ENCODE results near the gene PRM3.
"Not testable (repeated sequence)": the region's sequence is repeated elsewhere in the genome, so short reads cannot be mapped to it uniquely, and the experiment has no call there.

PRM3 gene

DNA sequence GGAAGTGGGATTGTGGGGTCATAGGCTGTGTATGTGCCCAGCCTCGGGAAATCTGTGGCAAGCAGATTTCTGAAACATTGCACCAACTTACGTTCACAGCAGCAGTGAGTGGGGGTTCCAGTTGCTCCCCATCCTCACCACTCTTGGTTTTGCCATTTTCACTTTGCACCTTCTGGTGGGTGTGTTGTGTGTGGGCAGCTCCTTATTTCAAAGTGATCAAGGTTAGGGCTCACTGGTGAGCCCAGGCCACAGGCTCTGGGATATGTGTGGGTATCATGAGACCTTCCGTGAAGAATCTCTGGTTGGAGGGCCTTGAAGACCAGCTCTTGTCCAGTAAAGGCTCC, 37.2 kb upstream of the PRM3 start:
- Histone ChIP-seq H3K9ac (ENCODE audit: low read depth, low read length) (no peak overlapping the region), H3K9me3 (ENCODE audit: control insufficient read depth, insufficient read depth, low read length) (no peaks in the 10 kb centered on the region), H3K4me1 (ENCODE audit: insufficient read depth, low read length) (peaks cover 40% of the 10 kb centered on the region), H3K36me3 (ENCODE audit: insufficient read depth, low read length) (no peaks in the 10 kb centered on the region)

DNA sequence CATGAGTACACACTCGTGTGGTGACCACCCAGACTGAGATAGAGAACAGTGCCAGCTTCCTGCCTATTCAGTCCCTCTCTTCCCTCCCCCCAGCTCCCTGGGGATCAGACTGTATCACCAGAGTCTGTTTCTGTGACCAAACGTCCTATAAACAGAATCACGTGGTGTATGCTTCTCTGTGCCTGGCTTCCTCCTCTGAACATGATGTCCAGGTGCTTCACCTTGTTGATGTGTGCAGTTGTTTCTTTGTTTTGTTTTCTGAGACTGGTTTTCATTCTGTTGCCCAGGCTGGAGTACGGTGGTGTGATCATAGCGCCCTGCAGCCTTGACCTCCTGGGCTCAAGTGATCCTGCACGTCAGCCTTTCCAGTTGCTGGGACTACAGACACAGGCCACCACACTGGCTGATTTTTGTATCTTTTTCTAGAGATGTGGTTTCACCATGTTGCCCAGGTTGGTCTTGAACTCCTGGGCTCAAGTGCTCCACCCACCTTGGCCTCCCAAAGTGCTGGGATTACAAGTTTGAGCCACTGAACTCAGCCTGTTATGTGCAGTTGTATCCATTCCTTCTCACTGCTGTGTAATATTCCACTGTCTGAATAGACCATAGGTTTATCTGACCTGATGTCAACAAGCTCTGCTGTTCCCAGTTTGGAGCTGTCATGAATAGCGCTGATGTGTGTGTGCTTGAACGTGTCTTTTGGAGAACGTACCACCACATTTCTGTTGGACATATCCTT, 36.6 kb upstream of the PRM3 start:
- Histone ChIP-seq H3K9me3 (ENCODE audit: control insufficient read depth, insufficient read depth, low read length) (no peaks in the 10 kb centered on the region), H3K9ac (ENCODE audit: low read depth, low read length) (no peak overlapping the region), H3K36me3 (ENCODE audit: insufficient read depth, low read length) (no peaks in the 10 kb centered on the region), H3K4me1 (ENCODE audit: insufficient read depth, low read length) (peaks cover 37% of the 10 kb centered on the region)

DNA sequence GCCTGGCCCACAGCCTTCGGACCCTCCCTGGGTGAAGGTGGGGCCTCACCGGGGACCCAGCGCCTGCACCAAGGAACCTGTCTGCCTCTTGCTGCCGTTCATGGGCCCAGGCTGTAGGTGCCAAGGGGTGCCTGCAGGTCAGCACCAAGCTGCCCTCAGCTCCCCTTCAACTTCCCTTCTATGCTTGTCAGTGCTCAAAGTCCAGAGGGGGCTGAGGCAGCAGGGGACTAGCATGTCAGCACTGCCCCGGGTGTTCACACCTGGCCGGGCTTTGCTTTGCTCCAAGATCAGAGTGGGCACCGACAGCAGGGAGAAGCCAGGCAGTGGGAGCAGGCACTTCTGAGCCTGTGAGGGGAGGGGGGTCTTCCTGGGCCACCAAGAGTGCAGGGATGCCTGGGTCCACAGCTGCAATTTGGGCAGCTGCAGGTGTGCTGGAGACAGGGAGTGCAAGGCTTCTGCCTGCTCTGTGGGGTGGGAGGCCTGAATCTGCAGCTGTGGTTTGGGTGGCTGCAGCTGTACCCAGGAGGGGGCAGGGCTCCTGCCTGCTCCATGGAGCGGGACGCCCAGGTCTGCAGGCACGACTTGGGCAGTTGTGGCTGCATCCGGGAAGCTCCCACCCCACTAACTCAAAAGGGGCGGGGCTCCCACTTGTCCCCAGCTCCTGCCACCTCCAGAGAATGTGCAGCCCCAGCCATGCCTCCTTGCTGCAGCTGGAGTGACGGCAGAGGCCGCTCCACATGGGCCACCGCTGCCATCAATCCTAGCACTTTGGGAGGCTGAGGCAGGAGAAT, 35.3 kb upstream of the PRM3 start:
- Histone ChIP-seq H3K9ac (ENCODE audit: low read depth, low read length) (no peak overlapping the region), H3K36me3 (ENCODE audit: insufficient read depth, low read length) (no peaks in the 10 kb centered on the region), H3K9me3 (ENCODE audit: control insufficient read depth, insufficient read depth, low read length) (no peaks in the 10 kb centered on the region), H3K4me1 (ENCODE audit: insufficient read depth, low read length) (peaks cover 24% of the 10 kb centered on the region)

DNA sequence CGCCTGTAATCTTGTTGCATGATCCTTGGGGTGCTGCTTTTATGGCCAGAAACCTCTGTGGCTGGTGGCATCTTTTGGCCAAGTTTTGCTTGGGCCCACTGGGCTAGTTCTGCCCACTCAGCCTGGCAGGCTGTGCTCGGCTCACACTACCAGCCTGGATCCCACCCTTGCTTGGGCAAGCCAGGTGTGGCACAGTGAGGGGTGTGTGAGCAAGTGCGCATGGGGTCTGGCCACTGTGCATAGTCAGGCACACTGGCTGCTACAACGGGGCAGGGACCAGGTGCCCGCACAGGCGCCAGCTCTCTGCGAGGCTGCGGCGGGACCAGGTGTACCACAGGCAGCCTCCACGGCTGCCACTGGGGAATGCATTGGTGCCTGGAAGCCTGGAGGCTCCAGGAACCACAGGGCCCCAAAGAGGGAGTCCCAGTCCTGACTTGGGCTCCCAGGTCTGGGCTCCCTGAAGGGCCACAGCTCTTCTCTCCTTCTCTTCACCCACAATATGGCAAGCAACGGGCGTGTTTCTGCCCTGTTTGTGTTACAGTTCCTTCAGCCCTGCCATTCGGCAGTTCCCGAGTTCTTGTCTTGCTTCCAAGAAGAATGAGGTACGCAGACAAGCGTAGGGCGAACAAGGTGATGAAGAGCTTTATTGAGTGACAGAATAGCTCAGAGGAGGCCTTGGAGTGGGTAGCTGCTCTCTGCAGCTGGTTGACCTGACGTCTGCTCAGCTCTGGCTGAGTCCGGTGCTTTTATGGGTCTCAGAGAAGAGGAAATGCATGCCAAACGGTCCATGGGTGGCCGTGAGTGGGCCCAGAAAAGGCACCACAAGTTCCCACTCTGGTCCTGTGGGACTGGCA, 34.4 kb upstream of the PRM3 start:
- H3K4me1 ChIP-seq (ENCODE audit: insufficient read depth, low read length): peaks cover 16% of the 10 kb centered on the region; the same call in 1 of the 2 replicates
- no peaks in the 10 kb centered on the region for H3K36me3 ChIP-seq (ENCODE audit: insufficient read depth, low read length)
- no peak overlapping the region for H3K9ac ChIP-seq (ENCODE audit: low read depth, low read length)
- no peaks in the 10 kb centered on the region for H3K9me3 ChIP-seq (ENCODE audit: control insufficient read depth, insufficient read depth, low read length)

DNA sequence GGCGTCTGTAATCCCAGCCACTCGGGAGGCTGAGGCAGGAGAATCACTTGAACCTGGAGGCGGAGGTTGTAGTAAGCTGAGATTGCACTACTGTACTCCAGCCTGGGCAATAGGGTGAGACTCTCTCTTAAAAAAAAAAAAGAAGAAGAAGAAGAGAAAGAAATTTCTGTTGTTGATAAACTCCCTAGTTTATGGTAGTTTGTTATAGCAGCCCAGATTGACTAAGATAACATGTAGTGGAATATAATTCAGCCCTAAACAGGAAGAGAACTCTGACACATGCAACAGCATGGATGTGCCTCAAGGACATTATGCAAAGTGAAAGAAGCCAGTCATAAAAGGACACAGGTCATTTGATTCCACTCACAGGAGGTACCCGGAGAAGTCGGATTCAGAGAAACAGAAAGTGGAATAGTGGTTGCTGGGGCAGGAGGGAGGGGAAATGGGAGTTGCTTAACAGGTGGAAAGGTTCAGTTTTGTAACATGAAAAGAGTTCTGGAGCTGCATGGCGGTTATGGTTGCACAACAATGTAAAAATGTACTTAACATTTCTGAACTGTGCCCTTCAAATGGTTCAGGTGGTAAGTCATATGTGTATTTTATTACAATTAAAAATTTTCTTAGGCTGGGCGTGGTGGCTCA, 33.7 kb upstream of the PRM3 start:
- Histone ChIP-seq H3K9me3 (ENCODE audit: control insufficient read depth, insufficient read depth, low read length) (no peaks in the 10 kb centered on the region), H3K4me1 (ENCODE audit: insufficient read depth, low read length) (peaks cover 11% of the 10 kb centered on the region; the same call in 1 of the 2 replicates), H3K36me3 (ENCODE audit: insufficient read depth, low read length) (no peaks in the 10 kb centered on the region), H3K9ac (ENCODE audit: low read depth, low read length) (no peak overlapping the region)

DNA sequence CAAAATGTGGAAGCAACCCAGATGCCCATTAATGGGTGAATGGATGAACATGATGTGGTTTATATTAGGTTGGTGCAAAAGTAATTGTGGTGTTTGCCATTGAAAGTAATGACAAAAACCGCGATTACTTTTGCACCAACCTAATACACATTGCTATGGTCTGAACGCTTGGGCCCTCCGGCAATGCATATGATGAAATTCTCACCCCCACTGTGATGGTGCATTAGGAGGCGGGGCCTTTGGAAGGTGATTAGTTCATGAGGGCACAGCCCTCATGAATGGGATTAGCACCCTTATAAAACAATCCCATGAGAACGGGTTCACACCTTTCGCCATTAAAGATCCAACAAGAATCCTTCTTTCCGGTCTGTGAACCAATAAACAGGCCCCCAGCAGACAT, 33.0 kb upstream of the PRM3 start:
- peaks cover 11% of the 10 kb centered on the region; the same call in 1 of the 2 replicates for H3K4me1 ChIP-seq (ENCODE audit: insufficient read depth, low read length)
- no peaks in the 10 kb centered on the region for H3K36me3 ChIP-seq (ENCODE audit: insufficient read depth, low read length)
- no peaks in the 10 kb centered on the region for H3K9me3 ChIP-seq (ENCODE audit: control insufficient read depth, insufficient read depth, low read length)
- H3K9ac ChIP-seq (ENCODE audit: low read depth, low read length): no peak overlapping the region

DNA sequence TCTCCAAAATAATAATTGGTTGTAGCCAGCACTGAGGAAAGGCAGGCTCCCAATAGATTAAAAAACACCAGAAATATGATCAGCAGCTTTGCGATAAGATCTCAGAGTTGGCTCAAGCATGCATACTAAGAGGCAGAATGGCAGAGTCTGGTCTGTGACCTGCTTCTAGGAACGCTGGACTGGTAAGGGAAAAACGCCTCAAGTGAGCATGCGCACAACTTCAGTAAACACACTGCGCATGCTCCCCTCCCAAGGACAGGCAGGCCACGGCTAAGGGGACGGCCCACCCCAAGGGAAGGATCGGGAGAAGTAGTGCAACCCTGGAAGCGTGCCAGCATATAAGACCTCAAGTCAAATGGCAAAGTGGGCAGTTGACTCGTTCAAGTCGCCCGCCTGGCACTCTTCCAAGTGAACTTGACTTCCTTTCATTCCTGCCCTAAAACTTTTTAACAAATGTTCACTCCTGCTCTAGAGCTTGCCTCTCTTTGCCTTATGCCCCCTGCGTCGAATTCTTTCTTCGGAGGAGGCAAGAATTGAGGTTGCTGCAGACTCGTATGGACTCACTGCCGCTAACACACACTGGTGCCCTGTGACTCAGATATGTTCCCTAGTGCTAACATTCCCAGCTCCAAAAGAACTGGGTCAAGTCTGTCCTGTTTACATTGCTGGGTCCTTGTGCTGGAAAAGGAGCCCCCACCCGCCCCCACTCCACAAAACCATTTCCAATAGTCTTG, 30.1 kb upstream of the PRM3 start:
- Histone ChIP-seq H3K4me1 (ENCODE audit: insufficient read depth, low read length) (peaks cover 3% of the 10 kb centered on the region; the same call in 1 of the 2 replicates), H3K9ac (ENCODE audit: low read depth, low read length) (no peak overlapping the region), H3K36me3 (ENCODE audit: insufficient read depth, low read length) (no peaks in the 10 kb centered on the region), H3K9me3 (ENCODE audit: control insufficient read depth, insufficient read depth, low read length) (no peaks in the 10 kb centered on the region)

DNA sequence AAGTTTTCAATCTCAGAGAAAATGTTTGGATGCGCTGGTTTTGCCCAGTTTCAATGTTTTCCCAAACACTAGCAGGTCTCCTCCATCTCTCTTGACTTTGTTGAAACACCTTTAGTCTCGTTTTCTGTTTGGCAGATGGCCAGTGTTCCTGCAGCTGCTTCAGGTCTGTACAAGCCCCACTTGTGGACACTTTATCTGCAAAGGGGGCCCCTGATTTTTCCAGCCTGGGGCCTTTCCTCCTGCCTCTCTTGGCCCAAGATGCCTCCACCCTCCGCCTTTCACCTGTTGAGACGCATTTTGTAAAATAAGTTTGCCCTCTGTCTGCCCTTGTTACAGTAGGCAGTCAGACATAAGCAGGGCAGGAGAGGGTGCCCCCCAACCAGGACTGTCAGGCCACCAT, 29.5 kb upstream of the PRM3 start:
- Histone ChIP-seq H3K36me3 (ENCODE audit: insufficient read depth, low read length) (no peaks in the 10 kb centered on the region), H3K4me1 (ENCODE audit: insufficient read depth, low read length) (0 out of 2 replicates have a peak, but pooled peaks cover 2% of the 10 kb centered on the region), H3K9ac (ENCODE audit: low read depth, low read length) (no peak overlapping the region), H3K9me3 (ENCODE audit: control insufficient read depth, insufficient read depth, low read length) (no peaks in the 10 kb centered on the region)

DNA sequence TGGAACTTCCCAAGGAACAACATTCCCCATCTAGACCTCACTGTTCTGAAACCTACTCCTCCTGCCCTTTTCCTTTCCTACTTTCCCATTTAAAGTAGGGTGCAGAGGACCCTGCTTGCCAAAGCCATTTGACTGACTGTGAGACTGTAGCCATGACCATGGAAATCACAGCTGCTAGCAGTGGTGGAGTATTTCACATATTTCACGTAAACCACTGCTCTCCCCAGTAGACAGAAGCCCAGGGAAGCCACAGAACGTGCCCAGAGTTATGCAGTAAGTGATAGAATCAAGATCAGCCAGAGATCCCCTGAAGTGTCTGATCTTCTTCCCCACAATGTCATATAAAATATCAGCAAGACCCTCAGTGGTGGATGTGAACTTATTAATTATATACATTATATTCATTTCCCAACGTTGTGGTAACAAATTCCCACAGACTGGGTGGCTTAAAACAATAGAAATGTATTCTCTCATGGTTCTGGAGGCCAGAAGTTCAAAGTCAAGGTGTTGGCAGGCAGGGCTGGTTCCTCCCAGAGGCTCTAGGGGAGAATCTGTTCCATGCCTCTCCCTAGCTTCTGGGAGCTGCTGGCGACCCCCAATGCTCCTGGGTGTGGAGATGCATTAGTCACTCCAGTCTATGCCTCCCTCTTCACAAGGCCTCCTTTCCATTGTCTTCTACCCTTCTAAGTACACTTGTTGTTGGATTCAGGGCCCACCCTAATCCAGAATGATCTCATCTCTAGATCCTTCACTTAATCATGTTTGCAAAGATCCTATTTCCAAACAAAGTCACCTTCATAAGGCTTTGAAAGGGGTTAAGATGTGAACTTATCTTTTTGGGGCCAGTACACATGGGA, 28.4 kb upstream of the PRM3 start:
- Histone ChIP-seq H3K9ac (ENCODE audit: low read depth, low read length) (no peak overlapping the region), H3K36me3 (ENCODE audit: insufficient read depth, low read length) (no peaks in the 10 kb centered on the region), H3K9me3 (ENCODE audit: control insufficient read depth, insufficient read depth, low read length) (no peaks in the 10 kb centered on the region), H3K4me1 (ENCODE audit: insufficient read depth, low read length) (peaks cover 12% of the 10 kb centered on the region)

DNA sequence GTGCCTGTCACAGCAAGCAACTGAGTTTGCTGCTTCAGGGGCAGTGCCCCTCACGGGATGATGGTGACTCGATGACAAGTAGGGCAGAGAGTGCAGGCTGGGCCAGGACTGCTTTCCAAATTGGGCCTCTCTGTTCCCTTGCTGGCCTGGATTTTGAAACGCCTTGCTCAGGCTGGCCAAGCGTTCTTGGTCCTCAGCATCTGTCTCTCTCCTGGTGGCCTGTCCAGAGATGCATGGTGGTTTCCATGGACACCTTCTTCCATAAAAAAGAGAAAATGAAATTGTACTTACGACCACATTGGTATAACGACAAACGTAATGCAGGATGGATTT, 27.1 kb upstream of the PRM3 start:
- Histone ChIP-seq H3K4me1 (ENCODE audit: insufficient read depth, low read length) (peaks cover 14% of the 10 kb centered on the region), H3K36me3 (ENCODE audit: insufficient read depth, low read length) (no peaks in the 10 kb centered on the region), H3K9ac (ENCODE audit: low read depth, low read length) (no peak overlapping the region), H3K9me3 (ENCODE audit: control insufficient read depth, insufficient read depth, low read length) (no peaks in the 10 kb centered on the region)

DNA sequence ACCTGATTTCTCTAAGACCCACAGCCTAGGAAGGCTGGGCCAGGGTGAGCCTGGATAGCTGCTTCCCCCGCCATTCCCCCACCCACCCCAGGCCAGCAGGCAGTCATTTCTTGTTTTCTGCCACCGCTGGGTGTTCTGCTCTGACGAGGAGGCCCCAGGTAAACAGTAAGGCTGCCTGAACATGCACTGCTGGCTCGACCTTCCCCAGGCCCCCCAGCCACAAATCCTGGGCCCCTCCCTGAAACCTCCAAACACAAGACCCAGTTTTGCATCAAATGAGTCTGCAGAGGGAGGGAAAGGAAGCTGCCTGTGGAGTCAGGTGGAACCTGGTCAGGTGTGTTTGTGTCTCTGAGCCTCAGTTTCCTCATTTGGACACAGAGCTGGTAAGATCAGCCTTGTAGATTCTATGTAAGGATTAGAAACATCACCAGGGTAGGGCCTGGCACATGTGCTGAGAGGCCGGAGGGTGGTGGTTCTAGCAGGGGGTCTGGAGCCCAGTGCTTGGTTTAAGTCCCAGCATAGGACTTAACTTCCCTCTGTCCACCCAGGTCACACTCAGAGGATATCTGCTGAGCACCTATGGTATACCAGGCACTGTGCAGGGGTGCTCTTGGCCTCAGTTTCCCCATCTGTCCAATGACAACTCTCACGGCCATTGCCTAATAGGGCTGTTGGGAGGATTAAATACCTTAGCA, 26.6 kb upstream of the PRM3 start:
- Histone ChIP-seq H3K4me1 (ENCODE audit: insufficient read depth, low read length) (peaks cover 14% of the 10 kb centered on the region), H3K9me3 (ENCODE audit: control insufficient read depth, insufficient read depth, low read length) (no peaks in the 10 kb centered on the region), H3K9ac (ENCODE audit: low read depth, low read length) (no peak overlapping the region), H3K36me3 (ENCODE audit: insufficient read depth, low read length) (no peaks in the 10 kb centered on the region)

DNA sequence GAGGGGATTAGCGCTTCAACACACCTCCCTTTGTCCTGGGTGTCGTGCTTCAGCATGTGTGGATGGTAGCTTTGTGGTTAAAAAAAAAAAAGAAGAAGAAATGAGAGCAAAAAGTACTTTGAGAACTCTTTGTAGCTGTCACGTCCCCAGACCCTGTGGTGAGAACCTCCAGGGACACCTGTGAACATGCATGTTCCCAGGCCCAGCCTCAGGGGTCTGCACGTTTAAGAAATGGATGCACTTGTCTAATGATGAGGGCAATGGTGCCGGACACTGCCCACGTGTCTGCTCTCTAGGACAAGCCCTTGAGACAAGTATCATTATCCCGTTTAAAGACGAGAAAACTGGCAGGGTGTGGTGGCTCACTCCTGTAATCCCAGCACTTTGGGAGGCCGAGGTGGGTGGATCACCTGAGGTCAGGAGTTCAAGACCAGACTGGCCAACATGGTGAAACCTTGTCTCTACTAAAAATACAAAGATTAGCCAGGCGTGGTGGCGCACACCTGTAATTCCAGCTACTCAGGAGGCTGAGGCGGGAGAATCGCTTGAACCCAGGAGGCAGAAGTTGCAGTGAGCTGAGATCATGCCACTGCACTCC, 25.6 kb upstream of the PRM3 start:
- not testable (repeated sequence) for H3K9ac ChIP-seq (ENCODE audit: low read depth, low read length); H3K9me3 ChIP-seq (ENCODE audit: control insufficient read depth, insufficient read depth, low read length); H3K36me3 ChIP-seq (ENCODE audit: insufficient read depth, low read length)
- peaks cover 14% of the 10 kb centered on the region for H3K4me1 ChIP-seq (ENCODE audit: insufficient read depth, low read length)
